NCI-H2227 (cell line): ENCODE results near the gene ELL2.
"Not testable (repeated sequence)": the region's sequence is repeated elsewhere in the genome, so short reads cannot be mapped to it uniquely, and the experiment has no call there.

ENCODE experiments used
- DNase-seq: peaks from one replicate; lab custom pipeline; 2025; ENCODE audit not compliant: unreplicated experiment; lab: John Stamatoyannopoulos, UW

The ELL2 gene

DNA sequence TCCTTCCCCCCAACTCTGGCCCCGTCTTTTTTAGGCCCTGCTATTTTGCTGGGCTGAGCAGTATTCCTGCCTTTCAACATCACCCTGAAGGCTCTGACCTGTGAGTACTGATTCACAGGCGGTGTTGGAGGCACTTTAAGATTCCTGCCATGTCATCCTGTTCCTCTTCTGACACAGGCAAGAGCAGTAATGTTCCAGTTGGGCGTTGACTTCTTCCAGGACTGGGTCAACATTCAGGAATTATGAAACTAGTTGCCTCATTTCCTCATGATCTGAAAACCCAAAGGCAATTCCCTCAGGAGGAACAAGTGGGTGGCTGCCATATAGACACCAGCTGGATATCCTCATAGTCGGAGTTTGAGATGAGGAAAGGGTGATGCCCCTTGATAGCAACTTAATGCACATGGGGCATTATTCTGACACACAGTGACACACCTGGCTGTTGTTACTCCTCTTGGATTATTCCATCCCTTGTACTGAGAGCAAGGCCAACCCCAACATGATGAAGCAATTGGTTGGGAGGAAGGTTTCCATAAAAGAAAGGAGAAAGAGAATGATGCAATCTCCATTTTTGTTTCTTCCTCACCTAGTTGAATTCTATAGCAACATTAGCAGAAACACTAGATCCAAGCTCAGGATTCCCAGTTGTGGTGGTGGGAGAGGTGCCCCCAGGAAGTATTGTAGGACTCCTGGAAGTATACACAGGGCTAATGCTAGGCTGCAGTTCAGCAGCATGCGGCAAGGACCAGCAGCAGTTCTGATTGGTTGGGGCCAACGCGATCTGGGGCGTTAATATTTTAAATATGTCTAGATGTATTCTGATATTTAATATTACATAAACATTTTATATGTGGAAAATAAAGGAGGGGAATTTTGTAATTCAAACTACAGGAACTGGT, 119.5 kb downstream of the ELL2 start:
- no peak for DNase-seq

DNA sequence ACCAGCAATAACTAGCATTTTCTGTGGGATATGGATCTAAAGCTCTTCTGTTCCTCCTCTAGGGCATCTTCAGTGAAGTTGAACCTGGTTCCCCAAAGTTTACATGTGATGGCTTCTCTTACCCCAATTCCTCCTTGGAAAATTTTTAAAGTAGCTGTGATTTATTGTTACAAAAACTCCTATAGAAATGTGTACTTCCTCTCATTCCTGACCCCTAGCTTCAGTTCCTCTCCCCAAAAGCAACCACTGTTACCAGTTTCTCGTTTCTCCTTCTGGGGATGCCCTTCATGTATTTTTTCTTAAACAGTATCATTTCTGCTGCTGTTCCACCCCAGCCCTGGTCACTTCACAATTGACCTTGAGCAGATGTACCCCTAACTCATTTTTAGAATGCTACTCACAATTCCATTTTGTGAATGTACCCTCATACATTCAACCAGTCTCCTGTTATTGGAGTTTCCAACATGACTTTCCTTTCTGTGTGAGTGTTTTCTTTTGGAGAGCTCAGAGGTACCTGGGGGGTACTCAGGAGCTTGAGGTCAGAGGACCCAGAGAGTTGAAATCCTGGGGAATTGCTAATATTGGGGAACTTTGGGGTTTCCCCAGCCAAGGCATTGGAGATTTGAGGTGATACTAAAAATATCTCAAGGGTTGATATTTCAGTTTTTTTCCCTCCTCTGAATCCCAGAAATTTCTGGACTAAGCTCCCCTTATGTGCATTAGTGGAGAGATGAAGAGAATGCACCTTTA, 120.5 kb downstream of the ELL2 start:
- DNase-seq = no peak

DNA sequence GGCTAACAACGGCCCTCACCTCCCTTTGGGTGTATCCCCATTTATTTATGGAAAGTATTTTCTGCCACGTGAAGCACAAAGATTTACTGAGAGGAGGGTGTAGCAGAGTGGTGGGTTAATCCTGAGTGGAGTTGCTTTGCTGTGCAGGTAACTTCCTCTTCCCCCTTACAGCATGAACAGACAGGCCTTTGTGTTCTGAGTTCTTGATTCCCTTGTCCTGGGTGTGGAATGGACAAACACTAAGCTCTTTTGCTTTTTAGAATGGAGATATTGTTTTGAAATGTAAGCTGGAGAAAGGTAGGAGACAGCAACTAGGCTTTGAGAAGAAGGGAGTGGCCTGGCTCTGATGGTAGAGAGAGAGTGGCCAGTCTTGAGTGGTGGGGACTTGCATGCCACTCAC, 122.0 kb downstream of the ELL2 start:
- no peak for DNase-seq

DNA sequence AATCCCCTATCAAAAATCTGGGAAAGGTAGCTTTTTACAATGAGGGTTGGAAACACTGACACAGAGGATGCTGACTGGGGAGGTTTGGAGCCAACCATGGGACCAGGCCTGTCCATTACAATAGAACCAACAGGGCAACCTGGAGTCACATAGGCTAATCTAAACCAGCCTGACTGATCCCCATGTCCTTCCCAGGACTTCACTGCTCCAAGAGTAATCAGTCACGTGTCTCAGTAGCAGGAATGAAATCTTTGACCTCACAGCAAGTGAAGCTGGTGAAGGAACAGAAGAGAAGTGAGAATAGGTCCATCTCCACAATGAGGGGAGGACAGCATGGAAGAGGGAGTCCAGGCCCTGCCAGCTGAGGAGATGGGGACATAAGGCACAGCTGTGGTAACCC, 123.1 kb downstream of the ELL2 start:
- DNase-seq = no peak

DNA sequence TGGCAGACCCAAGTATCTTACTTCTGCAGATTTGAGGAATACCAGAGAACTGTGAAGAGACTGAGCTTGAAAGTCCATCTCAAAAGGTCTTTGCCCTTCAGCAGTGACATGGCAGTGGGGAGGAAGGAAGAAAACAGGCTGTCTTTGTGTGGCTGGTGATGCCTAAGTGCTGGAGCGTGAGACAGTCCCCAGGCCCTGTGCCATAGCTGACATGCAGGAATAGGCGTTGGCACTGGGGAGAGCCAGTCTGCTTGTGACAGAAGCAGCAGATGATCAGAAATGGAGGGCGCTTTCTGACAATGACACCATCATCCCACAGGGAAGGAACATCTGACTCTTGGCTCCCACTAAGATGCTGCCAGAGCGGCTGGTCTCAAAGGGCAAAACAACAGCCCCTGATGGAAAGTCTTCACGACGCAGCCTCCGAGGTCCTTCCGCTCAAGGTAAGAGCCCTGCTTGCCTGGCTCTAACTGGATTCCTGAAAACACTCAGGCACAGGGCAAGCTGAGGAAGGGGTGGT, 123.6 kb downstream of the ELL2 start:
- DNase-seq = no peak

DNA sequence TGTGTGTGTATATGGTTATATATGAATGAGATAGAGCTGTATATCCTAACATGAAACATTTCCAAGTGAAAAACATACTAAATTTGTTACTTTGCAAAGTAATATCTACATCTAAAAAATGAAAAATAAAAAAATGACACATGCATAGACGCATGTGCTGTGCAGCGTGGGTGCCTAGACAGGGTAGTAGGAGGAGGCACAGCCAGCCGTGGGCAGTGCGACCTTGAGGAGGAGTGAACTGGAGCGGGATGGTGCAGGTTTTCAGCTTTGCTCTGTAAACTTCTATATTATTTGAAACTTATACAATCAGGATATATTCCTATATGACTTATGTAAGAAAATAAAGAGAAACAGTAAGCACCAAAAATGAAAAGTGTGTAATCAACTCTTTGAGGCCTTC, 124.2 kb downstream of the ELL2 start:
- DNase-seq = no peak

DNA sequence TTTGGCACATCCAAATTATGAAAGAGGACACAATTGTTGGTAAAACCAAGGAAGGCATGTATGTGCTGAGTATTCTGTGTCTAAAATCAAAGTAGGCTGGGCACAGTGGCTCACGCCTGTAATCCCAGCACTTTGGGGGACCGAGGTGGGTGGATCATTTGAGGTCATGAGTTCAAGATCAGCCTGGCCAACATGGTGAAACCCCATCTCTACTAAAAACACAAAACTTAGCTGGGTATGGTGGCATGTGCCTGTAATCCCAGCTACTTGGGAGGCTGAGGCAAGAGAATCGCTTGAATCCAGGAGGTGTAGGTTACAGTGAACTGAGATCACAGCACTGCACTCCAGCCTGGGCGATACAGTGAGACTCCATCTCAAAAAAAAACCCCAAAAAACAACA, 124.7 kb downstream of the ELL2 start:
- DNase-seq = not testable (repeated sequence)

DNA sequence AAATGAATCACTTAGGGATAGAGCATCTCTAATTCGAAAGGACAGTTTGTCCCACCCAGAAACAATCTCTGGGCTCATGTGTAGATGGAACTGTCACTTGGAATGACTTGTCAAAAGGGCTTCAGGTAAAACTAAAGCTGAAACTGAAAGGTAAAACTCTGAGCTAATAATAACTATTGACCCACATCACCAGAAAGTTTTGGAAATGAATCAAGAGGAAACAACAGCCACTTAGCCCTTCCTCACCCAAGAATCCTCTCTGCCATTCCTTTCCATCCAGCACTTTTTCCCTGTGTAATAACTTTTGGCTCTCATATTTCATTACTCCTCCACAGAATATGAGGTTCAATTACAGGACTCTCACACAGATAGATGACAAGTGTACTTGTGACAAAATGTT, 125.1 kb downstream of the ELL2 start:
- no peak for DNase-seq

DNA sequence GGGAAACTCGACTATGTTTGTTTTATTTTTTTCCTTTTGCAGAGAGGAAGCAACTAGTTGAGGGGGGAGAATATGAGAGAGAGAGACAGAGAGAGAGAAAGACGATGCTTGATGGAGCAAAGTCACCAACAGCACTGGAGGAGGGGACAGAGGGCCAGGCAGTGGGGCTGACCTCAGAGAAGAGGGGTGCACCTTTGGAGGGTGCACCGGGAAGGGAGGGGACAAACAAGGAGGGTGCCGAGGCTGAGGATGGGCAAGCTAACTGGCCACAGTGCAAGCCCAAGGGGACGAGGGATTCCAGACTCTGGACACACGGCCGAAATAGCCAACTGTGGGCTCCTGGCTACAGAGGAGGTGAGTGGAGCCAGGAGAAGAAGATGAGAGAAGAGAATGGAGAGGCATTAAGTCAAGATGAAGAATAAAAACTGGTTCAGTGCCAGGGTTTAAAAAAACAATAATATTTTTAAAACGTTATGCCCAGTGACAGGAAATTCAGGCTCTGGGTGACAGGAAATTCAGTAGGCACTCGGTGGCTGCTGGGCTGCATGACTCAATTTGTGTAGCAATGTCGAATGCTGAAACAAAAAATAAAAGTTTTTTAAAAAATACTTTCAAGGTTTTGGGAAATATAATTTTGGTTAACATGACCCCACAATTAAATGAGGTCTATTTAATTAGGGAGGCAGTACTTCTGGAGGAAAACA, 125.8 kb downstream of the ELL2 start:
- DNase-seq = no peak
